Lung (tissue), 12 donors: Measurements from ENCODE around the gene DCTD. TPM values are rescaled to one million over a fixed set of nuclear protein-coding genes. Genes with fewer than 3 reads are reported as not detected.
"Not testable (repeated sequence)": the region's sequence is repeated elsewhere in the genome, so short reads cannot be mapped to it uniquely, and the experiment has no call there.

Source experiments
- ATAC-seq: fragments of 200-7000 bp; cut with Tn5 transposase; one replicate; pipeline ENCODE4 v1.9.1; 2020; ENCODE audit warnings: moderate number of reproducible peaks; ENCODE audit not compliant: insufficient read depth, low FRiP score
- DNase-seq, 3 donors: peaks; one replicate each; pipeline ENCODE4 v3.0.0-alpha.2; 2013 to 2017
- H3K27ac ChIP-seq, 2 donors: one replicate each; pipeline ENCODE4 v1.5.1; 2013; ENCODE audit warnings: mild to moderate bottlenecking in 2 of 2, moderate library complexity in 2 of 2, control low read depth in 1 of 2, inconsistent platforms in 1 of 2, low read depth in 1 of 2, low read length in 1 of 2
- H3K27me3 ChIP-seq, 3 donors: one replicate each; pipeline ENCODE4 v1.5.1; 2013; ENCODE audit warnings: low read length in 2 of 3; ENCODE audit not compliant: control insufficient read depth in 3 of 3, insufficient read depth in 3 of 3
- H3K36me3 ChIP-seq, 4 donors: one replicate each; pipeline ENCODE4 v1.5.1; 2013; ENCODE audit warnings: low read length in 4 of 4, mild to moderate bottlenecking in 1 of 4, moderate library complexity in 1 of 4; ENCODE audit not compliant: control insufficient read depth in 4 of 4, insufficient read depth in 4 of 4
- H3K4me1 ChIP-seq, 5 donors: one replicate each; pipeline ENCODE4 v1.5.1; 2013; ENCODE audit warnings: low read length in 5 of 5, mild to moderate bottlenecking in 2 of 5, moderate library complexity in 1 of 5; ENCODE audit not compliant: control insufficient read depth in 5 of 5, insufficient read depth in 5 of 5
- H3K4me3 ChIP-seq: one replicate; pipeline ENCODE4 v1.5.1; 2013; ENCODE audit warnings: mild to moderate bottlenecking, control low read depth, moderate library complexity
- H3K9ac ChIP-seq, 2 donors: one replicate each; pipeline ENCODE4 v1.5.1; 2013; ENCODE audit warnings: low read length in 2 of 2, control low read depth in 1 of 2; ENCODE audit not compliant: insufficient read depth in 1 of 2
- H3K9me3 ChIP-seq, 4 donors: one replicate each; pipeline ENCODE4 v1.5.1; 2013; ENCODE audit warnings: low read length in 3 of 4, mild to moderate bottlenecking in 1 of 4, moderate library complexity in 1 of 4; ENCODE audit not compliant: control insufficient read depth in 4 of 4, insufficient read depth in 3 of 4
- WGBS, 2 donors: extraction: QIAGEN DNeasy Blood & Tissue Kit; methylation state at CpG; one replicate each; pipeline ENCODE4 v1.1.7; 2013; 5-methylcytosine and 5-hydroxymethylcytosine counted together
- polyA plus RNA-seq, 2 donors: library from polyadenylated mRNA; stranded (reverse); fragments of 200-250 nt; gene quantifications; one replicate each; pipeline ENCODE4 v1.2.1, GENCODE V29; 2013
- total RNA-seq, 2 donors: library from RNA; depleted of rRNA in 1 of 2; stranded (reverse); fragments of >200 nt in 1 of 2; gene quantifications; one replicate each; pipeline ENCODE4 v1.2.1, GENCODE V29; 2014 to 2021
- TF ChIP-seq, protein P1 (sequence below): IDR thresholded peaks from 2 replicates; pipeline ENCODE4 v1.5.1; 2012; ENCODE audit warnings: mild to moderate bottlenecking; ENCODE audit errors: control extremely low read depth, extremely low read depth
- donor health status: control.
- donor health status: control.
- donor health status: Bipolar disorder and iron deficiency.
- donor health status: healthy.
- donor health status: DM: yes; HTN: yes; CAD: no.

Gene DCTD
- total and polyA plus RNA-seq, 4 donors: 52.6 to 80.4 (median 68.3) TPM

DNA sequence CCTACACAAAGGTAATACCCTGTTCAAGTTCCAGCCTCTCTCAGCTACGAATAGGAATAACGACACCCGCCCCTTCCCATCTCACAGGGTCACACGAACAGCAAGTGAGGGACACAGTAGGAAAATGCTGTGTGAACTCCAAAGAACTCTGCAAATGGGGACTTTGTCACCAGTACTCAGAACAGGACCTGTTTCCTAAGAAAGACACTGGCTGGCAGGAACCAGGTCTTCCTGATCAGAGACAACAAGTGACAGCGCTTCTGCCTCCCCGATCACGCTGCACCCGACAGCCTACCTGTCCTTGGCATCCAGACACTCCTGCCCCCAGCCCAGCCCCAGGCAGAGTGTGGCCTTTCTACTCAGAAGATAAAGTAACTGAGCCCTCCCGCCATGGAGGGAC is 14.2 kb downstream of the DCTD start:
- Histone ChIP-seq H3K27ac (no peak overlapping the region), H3K9ac (no peak overlapping the region), H3K4me3 (no peak overlapping the region), H3K4me1 (peaks cover 0 to 5% (median 0%) of the 10 kb centered on the region in 5 donors), H3K9me3 (no peaks in the 10 kb centered on the region), H3K36me3 (peaks cover 3 to 26% (median 15%) of the 10 kb centered on the region in 4 donors), H3K27me3 (no peaks in the 10 kb centered on the region)
- 95 to 97% methylated on average over 9 of the region's 9 CpGs for WGBS, 2 donors
- DNase-seq: no peak
- TF ChIP-seq, protein P1, sequence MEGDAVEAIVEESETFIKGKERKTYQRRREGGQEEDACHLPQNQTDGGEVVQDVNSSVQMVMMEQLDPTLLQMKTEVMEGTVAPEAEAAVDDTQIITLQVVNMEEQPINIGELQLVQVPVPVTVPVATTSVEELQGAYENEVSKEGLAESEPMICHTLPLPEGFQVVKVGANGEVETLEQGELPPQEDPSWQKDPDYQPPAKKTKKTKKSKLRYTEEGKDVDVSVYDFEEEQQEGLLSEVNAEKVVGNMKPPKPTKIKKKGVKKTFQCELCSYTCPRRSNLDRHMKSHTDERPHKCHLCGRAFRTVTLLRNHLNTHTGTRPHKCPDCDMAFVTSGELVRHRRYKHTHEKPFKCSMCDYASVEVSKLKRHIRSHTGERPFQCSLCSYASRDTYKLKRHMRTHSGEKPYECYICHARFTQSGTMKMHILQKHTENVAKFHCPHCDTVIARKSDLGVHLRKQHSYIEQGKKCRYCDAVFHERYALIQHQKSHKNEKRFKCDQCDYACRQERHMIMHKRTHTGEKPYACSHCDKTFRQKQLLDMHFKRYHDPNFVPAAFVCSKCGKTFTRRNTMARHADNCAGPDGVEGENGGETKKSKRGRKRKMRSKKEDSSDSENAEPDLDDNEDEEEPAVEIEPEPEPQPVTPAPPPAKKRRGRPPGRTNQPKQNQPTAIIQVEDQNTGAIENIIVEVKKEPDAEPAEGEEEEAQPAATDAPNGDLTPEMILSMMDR: no peak
- ATAC-seq: no peak

DNA sequence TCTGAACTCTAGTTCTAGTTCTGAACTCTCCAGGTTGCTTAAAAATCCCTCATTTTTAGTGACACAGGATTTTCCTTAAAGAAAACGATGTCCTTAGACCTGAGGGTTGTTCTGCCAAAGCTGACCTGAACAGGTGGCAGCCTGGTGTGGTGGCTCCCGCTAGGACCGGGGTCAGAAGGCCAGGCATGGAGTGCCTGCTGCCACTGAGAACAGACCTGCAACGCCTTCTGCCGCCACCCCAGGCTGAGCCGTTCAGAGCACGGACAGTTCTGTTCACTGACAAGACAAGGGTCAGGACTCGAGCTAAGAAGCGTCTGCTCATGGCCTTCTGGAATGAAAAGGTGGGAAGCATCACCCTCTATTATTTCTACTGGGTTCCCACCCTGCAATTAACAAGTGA is 15.8 kb downstream of the DCTD start:
- H3K36me3 ChIP-seq: peaks cover 3 to 18% (median 14%) of the 10 kb centered on the region in 4 donors
- peaks cover 0 to 8% (median 3%) of the 10 kb centered on the region in 5 donors for H3K4me1 ChIP-seq
- H3K9ac ChIP-seq: no peak overlapping the region
- no peaks in the 10 kb centered on the region for H3K9me3 ChIP-seq
- WGBS, 2 donors: 94 to 95% methylated on average over 9 of the region's 9 CpGs
- H3K27ac ChIP-seq: no peak overlapping the region
- H3K4me3 ChIP-seq: no peak overlapping the region
- ATAC-seq (no peak), DNase-seq (no peak)
- TF ChIP-seq, protein P1: no peak
- no peaks in the 10 kb centered on the region for H3K27me3 ChIP-seq

DNA sequence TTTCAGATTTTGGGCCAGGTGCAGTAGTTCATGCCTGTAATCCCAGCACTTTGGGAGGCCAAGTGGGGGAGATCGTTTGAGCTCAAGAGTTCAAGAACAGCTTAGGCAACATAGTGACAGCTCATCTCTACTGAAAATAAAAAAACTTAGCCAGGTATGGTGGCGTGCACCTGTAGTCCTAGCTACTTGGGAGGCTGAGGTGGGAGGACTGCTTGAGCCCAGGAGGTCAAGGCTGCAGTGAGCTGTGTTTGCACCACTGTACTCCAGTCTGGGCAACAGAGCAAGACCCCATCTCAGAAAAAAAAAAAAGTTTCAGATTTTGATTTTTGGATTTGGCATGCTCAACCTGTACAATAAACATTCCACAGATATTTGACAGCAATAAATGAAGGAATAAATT is 17.2 kb downstream of the DCTD start:
- not testable (repeated sequence) for H3K4me1 ChIP-seq, H3K9ac ChIP-seq, H3K4me3 ChIP-seq, H3K9me3 ChIP-seq, H3K27ac ChIP-seq, DNase-seq, ATAC-seq, H3K27me3 ChIP-seq
- WGBS, 2 donors: 86 to 96% methylated on average over 2 of the region's 2 CpGs
- H3K36me3 ChIP-seq: peaks cover 3 to 18% (median 15%) of the 10 kb centered on the region in 4 donors

DNA sequence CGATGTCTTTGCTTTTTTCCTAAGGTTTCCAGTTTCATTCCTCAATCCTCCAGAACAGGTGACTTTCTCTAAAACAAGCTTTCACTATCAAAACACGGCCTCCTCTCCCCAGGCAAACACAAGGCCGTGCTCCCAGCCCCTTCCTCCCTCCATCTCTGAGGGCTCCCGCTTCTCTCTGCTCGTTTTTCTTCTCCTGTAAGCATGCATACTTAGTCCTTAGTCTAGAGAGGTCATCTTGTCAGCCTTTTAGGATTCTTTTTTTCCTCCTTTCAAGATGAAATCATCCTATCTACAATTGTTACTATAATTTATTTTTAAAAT is 18.7 kb downstream of the DCTD start:
- H3K4me3 ChIP-seq: no peak overlapping the region
- peaks cover 0 to 8% (median 0%) of the 10 kb centered on the region in 5 donors for H3K4me1 ChIP-seq
- no peaks in the 10 kb centered on the region for H3K9me3 ChIP-seq
- peaks cover 10 to 19% (median 14%) of the 10 kb centered on the region in 4 donors for H3K36me3 ChIP-seq
- no peak overlapping the region for H3K9ac ChIP-seq
- ATAC-seq: no peak
- TF ChIP-seq, protein P1: no peak
- no peak overlapping the region for H3K27ac ChIP-seq
- H3K27me3 ChIP-seq: no peaks in the 10 kb centered on the region
- 75 to 82% methylated on average over 5 of the region's 5 CpGs for WGBS, 2 donors
- no peak for DNase-seq
